ENCODE measurements around the gene TOMM34. TPM values are rescaled to one million over a fixed set of nuclear protein-coding genes. Genes with fewer than 3 reads are reported as not detected.

TOMM34 gene
- total RNA-seq, 1 donor from 2014 or later, result 40.1 TPM

GRCh38 chr20:44914924-44915323 lies 45.3 kb downstream of the TOMM34 start:
- Mint-ChIP-seq H3K27me3 (no peaks in the 10 kb centered on the region), H3K27ac (peak overlapping the region; percentile 76), H3K9me3 (ENCODE audit: low read depth) (no peaks in the 10 kb centered on the region), H3K4me3 (ENCODE audit: low read depth) (no peak overlapping the region), H3K36me3 (ENCODE audit: insufficient read depth) (peaks cover 13% of the 10 kb centered on the region), H3K4me1 (ENCODE audit: low read depth) (peaks cover 11% of the 10 kb centered on the region)
- TF ChIP-seq, protein P1, sequence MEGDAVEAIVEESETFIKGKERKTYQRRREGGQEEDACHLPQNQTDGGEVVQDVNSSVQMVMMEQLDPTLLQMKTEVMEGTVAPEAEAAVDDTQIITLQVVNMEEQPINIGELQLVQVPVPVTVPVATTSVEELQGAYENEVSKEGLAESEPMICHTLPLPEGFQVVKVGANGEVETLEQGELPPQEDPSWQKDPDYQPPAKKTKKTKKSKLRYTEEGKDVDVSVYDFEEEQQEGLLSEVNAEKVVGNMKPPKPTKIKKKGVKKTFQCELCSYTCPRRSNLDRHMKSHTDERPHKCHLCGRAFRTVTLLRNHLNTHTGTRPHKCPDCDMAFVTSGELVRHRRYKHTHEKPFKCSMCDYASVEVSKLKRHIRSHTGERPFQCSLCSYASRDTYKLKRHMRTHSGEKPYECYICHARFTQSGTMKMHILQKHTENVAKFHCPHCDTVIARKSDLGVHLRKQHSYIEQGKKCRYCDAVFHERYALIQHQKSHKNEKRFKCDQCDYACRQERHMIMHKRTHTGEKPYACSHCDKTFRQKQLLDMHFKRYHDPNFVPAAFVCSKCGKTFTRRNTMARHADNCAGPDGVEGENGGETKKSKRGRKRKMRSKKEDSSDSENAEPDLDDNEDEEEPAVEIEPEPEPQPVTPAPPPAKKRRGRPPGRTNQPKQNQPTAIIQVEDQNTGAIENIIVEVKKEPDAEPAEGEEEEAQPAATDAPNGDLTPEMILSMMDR (IDR thresholded peaks at IDR 0.05; ENCODE audit: unreplicated experiment), result no peak
- DNase-seq (ENCODE audit: low spot score, unreplicated experiment), result no peak

GRCh38 chr20:44912189-44912588 lies 48.0 kb downstream of the TOMM34 start:
- H3K27me3 Mint-ChIP-seq, result no peaks in the 10 kb centered on the region

DNA sequence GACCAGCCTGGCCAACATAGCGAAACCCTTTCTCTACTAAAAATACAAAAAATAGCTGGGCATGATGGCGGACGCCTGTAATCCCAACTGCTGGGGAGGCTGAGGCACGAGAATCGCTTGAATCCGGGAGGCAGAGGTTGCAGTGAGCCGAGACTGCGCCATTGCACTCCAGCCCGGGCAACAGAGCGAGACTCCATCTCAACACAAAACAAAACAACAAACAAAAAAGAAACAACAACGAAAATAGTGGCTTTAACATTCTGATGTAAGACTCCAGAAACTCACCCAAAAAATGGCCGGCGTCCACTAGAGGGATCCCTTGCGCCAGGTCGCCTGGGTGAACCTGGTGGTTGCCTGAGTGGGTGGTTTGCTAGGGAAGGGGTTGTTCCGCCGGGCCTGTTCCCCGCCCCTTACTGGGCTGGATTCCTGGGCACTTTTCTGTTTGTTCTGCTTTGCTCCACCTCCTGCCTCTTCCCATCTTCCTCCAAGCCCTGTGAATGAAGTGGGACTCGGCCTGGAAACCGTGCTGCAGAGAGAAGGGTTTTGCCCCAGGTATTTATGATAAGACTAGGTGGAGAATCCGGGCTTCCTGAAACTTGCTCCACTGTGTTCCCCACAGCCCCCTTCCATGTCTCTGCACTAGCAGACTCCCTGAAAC lies 48.8 kb downstream of the TOMM34 start:
- H3K36me3 Mint-ChIP-seq (ENCODE audit: insufficient read depth), result peaks cover 15% of the 10 kb centered on the region
- H3K27ac Mint-ChIP-seq, result peak overlapping the region; percentile 92

More at GRCh38 chr20:44912189-44912588, 48.0 kb downstream of the TOMM34 start:
- Mint-ChIP-seq H3K4me1 (ENCODE audit: low read depth) (peaks cover 13% of the 10 kb centered on the region), H3K4me3 (ENCODE audit: low read depth) (no peak overlapping the region), H3K36me3 (ENCODE audit: insufficient read depth) (peaks cover 15% of the 10 kb centered on the region), H3K27ac (peak overlapping the region; percentile 76), H3K9me3 (ENCODE audit: low read depth) (no peaks in the 10 kb centered on the region)
- TF ChIP-seq, protein P1 (IDR thresholded peaks at IDR 0.05; ENCODE audit: unreplicated experiment), result no peak
- DNase-seq (ENCODE audit: low spot score, unreplicated experiment), result no peak

DNA sequence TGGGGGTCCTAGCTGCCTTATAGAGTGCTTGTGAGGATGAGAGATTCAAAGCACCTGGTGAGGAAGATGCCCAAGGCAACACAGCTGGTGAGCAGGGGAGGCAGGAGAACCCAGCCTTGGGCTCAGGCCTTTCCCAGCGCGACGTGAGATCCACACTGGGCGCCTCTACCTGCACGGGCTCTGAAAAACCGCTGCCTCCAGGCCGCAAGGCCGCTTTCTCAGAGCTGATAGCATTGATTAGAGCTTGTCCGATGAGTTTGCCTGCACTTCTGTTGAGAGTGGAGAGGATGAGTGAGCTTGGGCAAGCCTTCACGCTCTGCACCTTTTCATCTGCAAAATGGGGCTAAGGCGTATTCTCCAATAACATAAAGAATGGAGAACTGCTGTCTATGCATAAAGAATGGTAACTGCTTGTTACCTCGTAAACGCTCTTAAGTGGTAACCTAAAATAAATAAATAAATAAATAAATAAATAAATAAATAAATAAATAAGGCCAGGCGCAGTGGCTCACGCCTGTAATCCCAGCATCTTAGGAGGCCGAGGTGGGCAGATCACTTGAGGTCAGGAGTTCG lies 49.4 kb downstream of the TOMM34 start:
- TF ChIP-seq, protein P1 (IDR thresholded peaks at IDR 0.05; ENCODE audit: unreplicated experiment), result no peak
- Mint-ChIP-seq H3K9me3 (ENCODE audit: low read depth) (no peaks in the 10 kb centered on the region), H3K27ac (peak overlapping the region; percentile 71), H3K27me3 (no peaks in the 10 kb centered on the region), H3K4me1 (ENCODE audit: low read depth) (peaks cover 13% of the 10 kb centered on the region), H3K4me3 (ENCODE audit: low read depth) (peak overlapping the region; percentile 84), H3K36me3 (ENCODE audit: insufficient read depth) (peaks cover 20% of the 10 kb centered on the region)
- no peak for DNase-seq (ENCODE audit: low spot score, unreplicated experiment)

More for the DNA sequence above, 48.8 kb downstream of the TOMM34 start:
- TF ChIP-seq, protein P1 (IDR thresholded peaks at IDR 0.05; ENCODE audit: unreplicated experiment), result peak; percentile 71
- Mint-ChIP-seq H3K27me3 (no peaks in the 10 kb centered on the region), H3K4me3 (ENCODE audit: low read depth) (peak overlapping the region; percentile 70), H3K4me1 (ENCODE audit: low read depth) (peaks cover 13% of the 10 kb centered on the region), H3K9me3 (ENCODE audit: low read depth) (no peaks in the 10 kb centered on the region)
- DNase-seq (ENCODE audit: low spot score, unreplicated experiment), result peak; percentile 67

DNA sequence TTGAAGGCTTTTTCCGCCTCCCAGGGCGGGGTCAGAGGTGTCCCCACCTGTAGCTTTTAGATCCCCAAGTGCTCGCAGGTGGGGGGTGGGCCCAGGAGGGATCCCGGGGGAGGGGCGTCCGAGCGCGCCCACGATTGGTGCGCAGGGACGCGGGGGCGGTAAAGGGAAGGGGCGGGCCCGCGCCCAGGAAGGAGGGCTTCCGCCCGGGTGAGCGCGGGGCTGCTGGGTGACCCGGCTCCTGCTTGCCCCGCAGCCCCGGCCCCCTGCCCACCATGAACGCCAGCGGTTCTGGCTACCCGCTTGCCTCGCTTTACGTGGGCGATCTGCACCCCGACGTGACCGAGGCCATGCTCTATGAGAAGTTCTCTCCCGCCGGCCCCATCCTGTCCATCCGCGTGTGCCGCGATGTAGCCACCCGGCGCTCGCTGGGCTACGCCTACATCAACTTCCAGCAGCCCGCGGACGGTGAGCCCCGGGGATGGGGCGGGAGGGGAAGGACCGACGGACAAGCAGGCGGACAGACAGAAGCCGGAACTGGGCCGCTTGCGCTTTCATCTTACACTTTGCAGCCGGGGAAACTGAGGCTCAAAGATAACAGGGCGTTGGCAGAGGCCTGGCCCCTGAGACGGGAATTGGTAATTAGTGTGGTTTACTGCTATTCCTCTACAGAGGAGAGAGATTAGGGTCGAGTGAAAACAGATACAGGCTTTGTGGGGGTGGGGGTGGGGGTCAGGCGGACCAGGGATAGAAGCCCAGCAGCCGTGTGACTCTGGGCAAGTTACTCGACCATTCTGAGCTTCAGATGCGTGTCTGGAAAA lies 50.1 kb downstream of the TOMM34 start, which contains the start of gene PABPC1L:
Gene PABPC1L, plus strand, starts transcription at position 189 of the 818 bp plus-strand sequence. Its CDS starts 84 bp downstream, at position 273.
- Mint-ChIP-seq H3K4me3 (ENCODE audit: low read depth) (peak within 1 kb of the TSS; percentile 84), H3K27ac (peak within 1 kb of the TSS; percentile 84), H3K4me1 (ENCODE audit: low read depth) (peaks cover 13% of the 10 kb centered on the region), H3K36me3 (ENCODE audit: insufficient read depth) (peaks cover 23% of the 10 kb centered on the region), H3K27me3 (no peaks in the 10 kb centered on the region), H3K9me3 (ENCODE audit: low read depth) (no peaks in the 10 kb centered on the region)
- TF ChIP-seq, protein P1 (IDR thresholded peaks at IDR 0.05; ENCODE audit: unreplicated experiment), result no peak
- DNase-seq (ENCODE audit: low spot score, unreplicated experiment), result peak; percentile 59
